HepG2 (cell line): ENCODE data around the gene COASY. TPM values are rescaled to one million over a fixed set of nuclear protein-coding genes. Genes with fewer than 3 reads are reported as not detected.
"Not testable (repeated sequence)": the region's sequence is repeated elsewhere in the genome, so short reads cannot be mapped to it uniquely, and the experiment has no call there.

Source experiments
- ATAC-seq: fragments of 200-7000 bp; cut with Tn5 transposase; 3 replicates; pipeline ENCODE4 v1.9.1; 2020; ENCODE audit warnings: mild to moderate bottlenecking, moderate library complexity
- BruUV-seq: library from RNA; stranded (reverse); fragments of 400-500 nt; replicated peaks from 2 replicates; lab custom pipeline; 2021; lab: Mats Ljungman, UMichigan
- CTCF ChIA-PET: fragments of 300-600 bp; formaldehyde crosslinking; extraction: SDS; loops from one replicate; lab custom pipeline; 2021; ENCODE audit warnings: low total read pairs, inconsistent platforms, low intra/inter-chr PET ratio; lab: Yijun Ruan, JAX
- POLR2A ChIA-PET: fragments of 350-600 bp; sonication (Branson Sonifier 250); formaldehyde crosslinking; loops from one replicate; lab custom pipeline; 2020; ENCODE audit warnings: antibody characterized with exemption, inconsistent platforms; lab: Yijun Ruan, JAX
- DNase-seq: peaks from one replicate; pipeline ENCODE4 v3.0.0-alpha.2; 2015; ENCODE audit warnings: low spot score
- FAIRE-seq: peaks from 3 replicates; lab custom pipeline; 2011; peaks lifted over from hg19 to GRCh38; lab: Jason Lieb, UNC
- H2AFZ ChIP-seq: one replicate; pipeline ENCODE4 v1.6.1; 2011; ENCODE audit warnings: low read length, inconsistent platforms
- H3K27ac ChIP-seq: fragments of 300-600 bp; 3 replicates; pipeline ENCODE4 v1.8.0; 2011; ENCODE audit warnings: mixed run types, mild to moderate bottlenecking, mixed read lengths, low read length, inconsistent platforms; ENCODE audit not compliant: insufficient read depth; ENCODE audit errors: extremely low read length
- H3K27me3 ChIP-seq, 2 experiments: fragments of 200-600 bp in 1 of 2; 2 replicates in 1 of 2; 3 replicates in 1 of 2; pipeline versions ENCODE4 v1.6.0 to v1.8.0; 2011; ENCODE audit warnings: low read length in 2 of 2, mild to moderate bottlenecking in 2 of 2, moderate library complexity in 2 of 2, inconsistent platforms in 1 of 2; ENCODE audit not compliant: insufficient read depth in 2 of 2, control insufficient read depth in 1 of 2
- H3K36me3 ChIP-seq, 2 experiments: fragments of 200-600 bp in 1 of 2; replicated peaks in 1 of 2; 2 replicates in 1 of 2; 3 replicates in 1 of 2; pipeline versions ENCODE4 v1.5.1 to v1.8.0; 2011; ENCODE audit warnings: low read length in 2 of 2, inconsistent platforms in 1 of 2; ENCODE audit not compliant: insufficient read depth in 2 of 2, control insufficient read depth in 1 of 2
- H3K4me1 ChIP-seq: 2 replicates; pipeline ENCODE4 v1.5.1; 2012; ENCODE audit warnings: low read length, inconsistent platforms; ENCODE audit not compliant: insufficient read depth
- H3K4me2 ChIP-seq: 2 replicates; pipeline ENCODE4 v1.6.0; 2011; ENCODE audit warnings: low read depth, low read length, inconsistent platforms
- H3K4me3 ChIP-seq, 3 experiments: fragments of 200-600 bp in 1 of 3; sonication (generic), shearing (Covaris generic) in 1 of 3; replicated peaks in 1 of 3; 2 replicates each; pipeline ENCODE4 v1.5.1; 2011 to 2016; ENCODE audit warnings: low read length in 3 of 3, inconsistent platforms in 2 of 3, low read depth in 2 of 3, mild to moderate bottlenecking in 2 of 3, control low read depth in 1 of 3, mixed read lengths in 1 of 3; ENCODE audit not compliant: insufficient read depth in 1 of 3
- H3K79me2 ChIP-seq: one replicate; pipeline ENCODE4 v1.6.1; 2011; ENCODE audit warnings: low read length, inconsistent platforms; ENCODE audit not compliant: insufficient read depth
- H3K9ac ChIP-seq: 2 replicates; pipeline ENCODE4 v1.6.0; 2011; ENCODE audit warnings: mild to moderate bottlenecking, low read depth, low read length, inconsistent platforms; ENCODE audit not compliant: insufficient read depth
- H3K9me3 ChIP-seq: 2 replicates; pipeline ENCODE4 v1.5.1; 2012; ENCODE audit warnings: mild to moderate bottlenecking, low read length
- H4K20me1 ChIP-seq: 2 replicates; pipeline ENCODE4 v1.6.0; 2011; ENCODE audit warnings: inconsistent platforms, mild to moderate bottlenecking, low read length, moderate library complexity; ENCODE audit not compliant: insufficient read depth
- ATM ChIP-seq: fragments of 450-650 bp; IDR thresholded peaks from 2 replicates; pipeline ENCODE4 v1.7.1; 2017; ENCODE audit warnings: mild to moderate bottlenecking, borderline replicate concordance
- CBX5 ChIP-seq: sonication (generic); formaldehyde crosslinking; IDR thresholded peaks from 2 replicates; pipeline ENCODE4 v1.4.0; 2020; ENCODE audit warnings: missing genetic modification reagents, borderline replicate concordance
- ELF3 ChIP-seq: IDR thresholded peaks from 2 replicates; pipeline ENCODE4 v1.6.1; 2016; ENCODE audit warnings: missing genetic modification reagents, missing compliant biosample characterization
- ERF ChIP-seq: IDR thresholded peaks from 2 replicates; pipeline ENCODE4 v1.6.1; 2018; ENCODE audit warnings: missing biosample characterization, missing genetic modification reagents
- HOXA3 ChIP-seq: sonication (generic); formaldehyde crosslinking; IDR thresholded peaks from 2 replicates; pipeline ENCODE4 v1.5.0; 2020; ENCODE audit warnings: missing genetic modification reagents
- KLF16 ChIP-seq, 2 experiments: sonication (generic) in 1 of 2; formaldehyde crosslinking in 1 of 2; IDR thresholded peaks; 2 replicates each; pipeline versions ENCODE4 v1.6.1 to v1.8.0; 2016 to 2023; ENCODE audit warnings: missing genetic modification reagents in 2 of 2, missing compliant biosample characterization in 1 of 2
- NKX3-1 ChIP-seq: sonication (generic); formaldehyde crosslinking; IDR thresholded peaks from 2 replicates; pipeline ENCODE4 v1.5.0; 2020; ENCODE audit warnings: missing genetic modification reagents
- ZFP36 ChIP-seq: fragments of 150-350 bp; IDR thresholded peaks from 2 replicates; pipeline ENCODE4 v1.6.1; 2018; ENCODE audit warnings: borderline replicate concordance, low read length, low read depth; ENCODE audit not compliant: partially characterized antibody
- ZNF430 ChIP-seq: sonication (generic); formaldehyde crosslinking; IDR thresholded peaks from 2 replicates; pipeline ENCODE4 v1.9.0; 2021; ENCODE audit warnings: mild to moderate bottlenecking, missing genetic modification reagents
- WGBS: methylation state at CpG from one replicate; pipeline ENCODE4 v1.1.6; 2017; ENCODE audit warnings: low lambda C conversion rate; 5-methylcytosine and 5-hydroxymethylcytosine counted together
- in situ Hi-C: cut with HindIII; loops from 2 replicates; pipeline ENCODE4 v1.10.0; 2017; ENCODE audit warnings: low pct_unique_long_range_greater_than_20kb; ENCODE audit not compliant: extremely low pct_ligation_motif_present
- intact Hi-C: fragments of 100-400 bp; cut with micrococcal nuclease; formaldehyde crosslinking; loops from one replicate; pipeline ENCODE4 v1.10.0; 2022; ENCODE audit not compliant: unreplicated experiment
- polyA plus RNA-seq, 8 experiments: library from polyadenylated mRNA; depleted of rRNA in 3 of 8; stranded (reverse) in 7 of 8; unstranded in 1 of 8; fragments of >200 nt; fragmentation: Illumina TruSeq in 4 of 8; extraction: Trizol in 4 of 8; gene quantifications; 2 replicates each; pipeline versions ENCODE4 v1.2.1 to v1.2.3, GENCODE V29; 2011 to 2016; ENCODE audit warnings: low read depth in 4 of 8, missing spikeins in 1 of 8, mixed read lengths in 1 of 8; ENCODE audit not compliant: insufficient read depth in 1 of 8
- total RNA-seq, 5 experiments: library from RNA; depleted of rRNA; stranded (reverse); fragments of >200 nt; fragmentation: Illumina TruSeq; extraction: Trizol; gene quantifications; 2 replicates each; pipeline ENCODE4 v1.2.3, GENCODE V29; 2016; ENCODE audit warnings: low read depth in 1 of 5
- TF ChIP-seq, protein P1 (sequence below): sonication (generic); formaldehyde crosslinking; IDR thresholded peaks from 2 replicates; pipeline ENCODE4; 2020; ENCODE audit warnings: missing genetic modification reagents, mild to moderate bottlenecking, borderline replicate concordance
- TF ChIP-seq, protein P2 (sequence below): IDR thresholded peaks from 2 replicates; pipeline ENCODE4 v1.6.1; 2012; ENCODE audit warnings: low read depth, low read length, improper control_type of control experiment
- TF ChIP-seq, protein P3 (sequence below): sonication (generic); formaldehyde crosslinking; IDR thresholded peaks from 2 replicates; pipeline ENCODE4 v1.5.1; 2020; ENCODE audit warnings: mild to moderate bottlenecking, missing genetic modification reagents, moderate library complexity

Gene COASY
- total and polyA plus RNA-seq, 2 of the 13 experiments (the other 11 are each of a cell fraction or from before 2014, with no cell fraction given), result 90.7 to 125 TPM

DNA sequence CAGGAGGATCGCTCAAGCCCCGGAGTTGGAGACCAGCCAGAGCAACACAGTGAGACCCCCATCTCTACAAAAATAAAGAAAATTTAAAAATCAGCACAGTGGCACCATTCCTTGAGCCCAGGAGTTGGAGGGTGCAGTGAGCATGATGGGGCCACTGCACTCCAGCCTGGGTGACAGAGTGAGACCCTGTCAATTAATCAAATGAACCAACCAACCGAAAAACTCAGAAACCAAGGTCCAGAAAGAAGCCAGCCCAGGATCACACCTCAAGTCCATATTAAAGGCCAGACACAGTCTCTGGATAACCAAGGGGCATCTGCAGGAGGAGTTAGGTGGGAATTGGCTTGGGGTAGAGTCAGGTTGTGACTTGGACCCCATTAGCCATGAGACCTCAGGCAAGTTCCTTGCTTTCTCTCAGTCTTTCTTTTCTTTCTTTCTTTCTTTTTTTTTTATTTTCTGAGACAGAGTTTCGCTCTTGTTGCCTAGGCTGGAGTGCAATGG, 6.8 kb upstream of the COASY start (continued):
- TF ChIP-seq, protein P1, sequence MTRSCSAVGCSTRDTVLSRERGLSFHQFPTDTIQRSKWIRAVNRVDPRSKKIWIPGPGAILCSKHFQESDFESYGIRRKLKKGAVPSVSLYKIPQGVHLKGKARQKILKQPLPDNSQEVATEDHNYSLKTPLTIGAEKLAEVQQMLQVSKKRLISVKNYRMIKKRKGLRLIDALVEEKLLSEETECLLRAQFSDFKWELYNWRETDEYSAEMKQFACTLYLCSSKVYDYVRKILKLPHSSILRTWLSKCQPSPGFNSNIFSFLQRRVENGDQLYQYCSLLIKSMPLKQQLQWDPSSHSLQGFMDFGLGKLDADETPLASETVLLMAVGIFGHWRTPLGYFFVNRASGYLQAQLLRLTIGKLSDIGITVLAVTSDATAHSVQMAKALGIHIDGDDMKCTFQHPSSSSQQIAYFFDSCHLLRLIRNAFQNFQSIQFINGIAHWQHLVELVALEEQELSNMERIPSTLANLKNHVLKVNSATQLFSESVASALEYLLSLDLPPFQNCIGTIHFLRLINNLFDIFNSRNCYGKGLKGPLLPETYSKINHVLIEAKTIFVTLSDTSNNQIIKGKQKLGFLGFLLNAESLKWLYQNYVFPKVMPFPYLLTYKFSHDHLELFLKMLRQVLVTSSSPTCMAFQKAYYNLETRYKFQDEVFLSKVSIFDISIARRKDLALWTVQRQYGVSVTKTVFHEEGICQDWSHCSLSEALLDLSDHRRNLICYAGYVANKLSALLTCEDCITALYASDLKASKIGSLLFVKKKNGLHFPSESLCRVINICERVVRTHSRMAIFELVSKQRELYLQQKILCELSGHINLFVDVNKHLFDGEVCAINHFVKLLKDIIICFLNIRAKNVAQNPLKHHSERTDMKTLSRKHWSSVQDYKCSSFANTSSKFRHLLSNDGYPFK (CRISPR knock-in tag), result no peak
- TF ChIP-seq ATM (no peak), ZFP36 (no peak), ERF (no peak), ZNF430 (no peak), NKX3-1 (CRISPR knock-in tag) (no peak; the same call in 1 of the 2 replicates)
- TF ChIP-seq, protein P2, sequence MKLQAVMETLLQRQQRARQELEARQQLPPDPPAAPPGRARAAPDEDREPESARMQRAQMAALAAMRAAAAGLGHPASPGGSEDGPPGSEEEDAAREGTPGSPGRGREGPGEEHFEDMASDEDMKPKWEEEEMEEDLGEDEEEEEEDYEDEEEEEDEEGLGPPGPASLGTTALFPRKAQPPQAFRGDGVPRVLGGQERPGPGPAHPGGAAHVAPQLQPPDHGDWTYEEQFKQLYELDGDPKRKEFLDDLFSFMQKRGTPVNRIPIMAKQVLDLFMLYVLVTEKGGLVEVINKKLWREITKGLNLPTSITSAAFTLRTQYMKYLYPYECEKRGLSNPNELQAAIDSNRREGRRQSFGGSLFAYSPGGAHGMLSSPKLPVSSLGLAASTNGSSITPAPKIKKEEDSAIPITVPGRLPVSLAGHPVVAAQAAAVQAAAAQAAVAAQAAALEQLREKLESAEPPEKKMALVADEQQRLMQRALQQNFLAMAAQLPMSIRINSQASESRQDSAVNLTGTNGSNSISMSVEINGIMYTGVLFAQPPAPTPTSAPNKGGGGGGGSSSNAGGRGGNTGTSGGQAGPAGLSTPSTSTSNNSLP, result no peak
- TF ChIP-seq, all 625 proteins: peak for 10

DNA sequence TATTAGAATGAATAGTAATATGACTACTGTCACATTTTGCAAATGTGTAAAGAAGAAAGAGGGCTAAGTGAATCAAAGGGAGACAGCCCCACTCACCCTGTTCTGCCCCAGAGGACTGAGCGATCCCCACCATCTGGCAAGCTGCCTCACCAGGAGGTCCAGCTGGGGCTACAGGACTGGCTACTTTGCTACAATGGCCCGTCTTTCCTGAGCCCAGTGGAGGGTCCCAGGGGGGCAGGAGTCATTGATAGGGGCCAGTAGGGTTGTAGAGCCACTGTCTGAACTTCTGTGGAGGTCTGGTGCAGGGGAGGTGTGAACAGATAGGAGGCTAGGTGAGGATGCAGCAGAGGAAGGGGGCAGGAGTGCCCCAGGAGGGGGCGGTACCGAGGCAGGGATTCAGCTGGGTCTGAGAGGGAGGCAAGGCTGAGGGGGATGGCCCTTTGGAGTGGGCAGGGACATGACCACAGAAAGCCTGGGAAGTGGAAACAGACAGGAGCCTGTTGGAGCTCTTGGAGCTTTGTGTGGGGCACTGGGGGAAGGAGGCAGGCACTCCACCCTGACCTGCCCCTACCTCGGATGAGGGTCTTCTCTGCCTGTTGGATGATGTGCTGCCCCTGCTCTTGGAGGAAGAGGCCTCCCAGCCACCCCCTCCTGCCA, 5.9 kb upstream of the COASY start:
- POLR2A ChIA-PET, intact Hi-C loops, H4K20me1 ChIP-seq, CTCF ChIA-PET, H3K9ac ChIP-seq, H3K36me3 ChIP-seq, H3K9me3 ChIP-seq, BruUV-seq, H2AFZ ChIP-seq, H3K27ac ChIP-seq, in situ Hi-C loops, H3K27me3 ChIP-seq: not testable (repeated sequence)
- 40% methylated on average over 5 of the region's 5 CpGs for WGBS
- FAIRE-seq (peak; percentile 98), DNase-seq (peak; percentile 71), ATAC-seq (peak; percentile 77)
- peaks cover 18% of the 10 kb centered on the region for H3K79me2 ChIP-seq
- peaks cover 48% of the 10 kb centered on the region for H3K4me1 ChIP-seq
- peak overlapping the region in 1 of 3 experiments; percentile 26; a peak in 1 of 6 replicates for H3K4me3 ChIP-seq
- H3K4me2 ChIP-seq, result peak overlapping the region; percentile 100
- TF ChIP-seq HOXA3 (CRISPR knock-in tag) (peak; percentile 45; the same call in 1 of the 2 replicates), CBX5 (CRISPR knock-in tag) (0 out of 2 replicates have a peak, but pooled peaks have one; percentile 15), ELF3 (0 out of 2 replicates have a peak, but pooled peaks have one; percentile 28), KLF16 (CRISPR knock-in tag; IDR thresholded peaks at IDR 0.05) (0 out of 4 replicates have a peak, but pooled peaks of 1 of the 2 experiments have one; percentile 34)
- TF ChIP-seq, protein P3, sequence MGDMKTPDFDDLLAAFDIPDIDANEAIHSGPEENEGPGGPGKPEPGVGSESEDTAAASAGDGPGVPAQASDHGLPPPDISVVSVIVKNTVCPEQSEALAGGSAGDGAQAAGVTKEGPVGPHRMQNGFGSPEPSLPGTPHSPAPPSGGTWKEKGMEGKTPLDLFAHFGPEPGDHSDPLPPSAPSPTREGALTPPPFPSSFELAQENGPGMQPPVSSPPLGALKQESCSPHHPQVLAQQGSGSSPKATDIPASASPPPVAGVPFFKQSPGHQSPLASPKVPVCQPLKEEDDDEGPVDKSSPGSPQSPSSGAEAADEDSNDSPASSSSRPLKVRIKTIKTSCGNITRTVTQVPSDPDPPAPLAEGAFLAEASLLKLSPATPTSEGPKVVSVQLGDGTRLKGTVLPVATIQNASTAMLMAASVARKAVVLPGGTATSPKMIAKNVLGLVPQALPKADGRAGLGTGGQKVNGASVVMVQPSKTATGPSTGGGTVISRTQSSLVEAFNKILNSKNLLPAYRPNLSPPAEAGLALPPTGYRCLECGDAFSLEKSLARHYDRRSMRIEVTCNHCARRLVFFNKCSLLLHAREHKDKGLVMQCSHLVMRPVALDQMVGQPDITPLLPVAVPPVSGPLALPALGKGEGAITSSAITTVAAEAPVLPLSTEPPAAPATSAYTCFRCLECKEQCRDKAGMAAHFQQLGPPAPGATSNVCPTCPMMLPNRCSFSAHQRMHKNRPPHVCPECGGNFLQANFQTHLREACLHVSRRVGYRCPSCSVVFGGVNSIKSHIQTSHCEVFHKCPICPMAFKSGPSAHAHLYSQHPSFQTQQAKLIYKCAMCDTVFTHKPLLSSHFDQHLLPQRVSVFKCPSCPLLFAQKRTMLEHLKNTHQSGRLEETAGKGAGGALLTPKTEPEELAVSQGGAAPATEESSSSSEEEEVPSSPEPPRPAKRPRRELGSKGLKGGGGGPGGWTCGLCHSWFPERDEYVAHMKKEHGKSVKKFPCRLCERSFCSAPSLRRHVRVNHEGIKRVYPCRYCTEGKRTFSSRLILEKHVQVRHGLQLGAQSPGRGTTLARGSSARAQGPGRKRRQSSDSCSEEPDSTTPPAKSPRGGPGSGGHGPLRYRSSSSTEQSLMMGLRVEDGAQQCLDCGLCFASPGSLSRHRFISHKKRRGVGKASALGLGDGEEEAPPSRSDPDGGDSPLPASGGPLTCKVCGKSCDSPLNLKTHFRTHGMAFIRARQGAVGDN (CRISPR knock-in tag), result peak; percentile 25
